ENCODE data around the gene IFIT2.

DNA sequence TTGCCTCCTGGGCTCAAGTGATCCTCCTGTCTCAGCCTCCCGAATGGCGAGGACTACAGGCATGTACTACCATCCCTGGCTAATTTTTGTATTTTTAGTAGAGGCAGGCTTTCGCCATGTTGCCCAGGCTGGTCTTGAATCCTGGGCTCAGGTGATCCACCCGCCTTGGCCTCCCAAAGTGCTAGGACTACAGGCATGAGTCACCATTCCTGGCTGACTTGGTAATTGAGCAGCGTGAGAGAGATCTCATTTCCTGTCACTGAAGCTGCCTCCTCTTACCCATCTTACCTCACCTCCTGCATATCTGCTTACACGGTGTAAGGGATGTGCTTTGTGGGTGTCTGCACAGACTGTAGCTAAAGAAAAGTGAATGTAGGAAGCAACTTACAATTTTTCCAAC lies 35.6 kb downstream of the IFIT2 start:
- TF ChIP-seq POLR2A (IDR thresholded peaks at IDR 0.05; ENCODE audit: low read depth, low read length), result no peak
- TF ChIP-seq MAX (IDR thresholded peaks at IDR 0.05; ENCODE audit: insufficient read depth, insufficient read length), result no peak
- TF ChIP-seq, protein P1, sequence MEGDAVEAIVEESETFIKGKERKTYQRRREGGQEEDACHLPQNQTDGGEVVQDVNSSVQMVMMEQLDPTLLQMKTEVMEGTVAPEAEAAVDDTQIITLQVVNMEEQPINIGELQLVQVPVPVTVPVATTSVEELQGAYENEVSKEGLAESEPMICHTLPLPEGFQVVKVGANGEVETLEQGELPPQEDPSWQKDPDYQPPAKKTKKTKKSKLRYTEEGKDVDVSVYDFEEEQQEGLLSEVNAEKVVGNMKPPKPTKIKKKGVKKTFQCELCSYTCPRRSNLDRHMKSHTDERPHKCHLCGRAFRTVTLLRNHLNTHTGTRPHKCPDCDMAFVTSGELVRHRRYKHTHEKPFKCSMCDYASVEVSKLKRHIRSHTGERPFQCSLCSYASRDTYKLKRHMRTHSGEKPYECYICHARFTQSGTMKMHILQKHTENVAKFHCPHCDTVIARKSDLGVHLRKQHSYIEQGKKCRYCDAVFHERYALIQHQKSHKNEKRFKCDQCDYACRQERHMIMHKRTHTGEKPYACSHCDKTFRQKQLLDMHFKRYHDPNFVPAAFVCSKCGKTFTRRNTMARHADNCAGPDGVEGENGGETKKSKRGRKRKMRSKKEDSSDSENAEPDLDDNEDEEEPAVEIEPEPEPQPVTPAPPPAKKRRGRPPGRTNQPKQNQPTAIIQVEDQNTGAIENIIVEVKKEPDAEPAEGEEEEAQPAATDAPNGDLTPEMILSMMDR (IDR thresholded peaks at IDR 0.05; ENCODE audit: extremely low read depth in 1 of 2, insufficient read depth in 1 of 2, low read depth in 1 of 2, low read length in 2 of 2), result no peak

All from endothelial cell of umbilical vein (primary cell).